GM12875 (cell line): ENCODE results near the gene ADAMTSL1.

Experiments
- H3K4me3 ChIP-seq: one replicate; pipeline ENCODE4 v1.5.1; 2011; ENCODE audit warnings: low read depth, low read length, control low read depth
- TF ChIP-seq, protein P1 (sequence below): IDR thresholded peaks from 2 replicates; pipeline ENCODE4 v1.5.1; 2011; ENCODE audit warnings: low read depth, mild to moderate bottlenecking, control low read depth, inconsistent platforms, low read length, moderate library complexity, borderline replicate concordance; ENCODE audit not compliant: insufficient read depth

ADAMTSL1 gene

DNA sequence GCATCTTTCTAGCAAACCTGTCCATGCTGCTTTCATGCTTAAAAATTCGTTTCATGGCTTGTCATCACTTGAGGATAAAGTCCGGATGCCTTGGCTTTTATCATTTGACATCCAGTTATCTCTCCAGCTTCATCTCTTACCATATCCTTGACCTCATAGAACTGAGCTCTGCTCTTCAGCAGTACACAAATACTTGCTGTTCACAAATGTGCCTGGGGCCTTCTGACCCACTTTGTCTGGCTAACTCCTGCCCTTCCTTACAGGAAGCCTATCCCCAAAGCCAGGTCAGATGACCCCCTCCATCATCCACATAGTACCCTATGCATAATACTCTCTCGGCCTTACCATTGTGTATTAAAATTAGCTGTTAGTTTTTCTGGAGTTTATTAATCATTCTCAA, 310.0 kb downstream of the ADAMTSL1 start:
- H3K4me3 ChIP-seq = no peak overlapping the region

DNA sequence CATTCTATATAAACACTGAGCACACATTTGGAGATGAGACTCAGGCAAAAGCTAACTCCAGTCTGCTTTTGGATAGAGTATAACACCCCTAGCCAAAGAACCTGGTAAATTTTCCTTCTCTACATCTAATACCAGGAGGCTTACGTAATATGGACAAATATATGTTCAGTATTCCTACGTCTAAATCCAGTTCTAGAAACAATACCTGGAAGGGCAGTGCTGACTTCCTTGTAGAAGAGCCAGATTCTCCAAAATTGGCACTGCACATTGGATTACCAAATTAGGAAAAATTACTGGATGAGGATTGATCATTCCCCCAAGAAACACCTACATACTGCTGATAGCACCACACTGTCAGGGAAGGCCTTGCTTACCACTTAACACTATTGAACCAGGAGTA, 311.7 kb downstream of the ADAMTSL1 start:
- H3K4me3 ChIP-seq = no peak overlapping the region
- TF ChIP-seq, protein P1, sequence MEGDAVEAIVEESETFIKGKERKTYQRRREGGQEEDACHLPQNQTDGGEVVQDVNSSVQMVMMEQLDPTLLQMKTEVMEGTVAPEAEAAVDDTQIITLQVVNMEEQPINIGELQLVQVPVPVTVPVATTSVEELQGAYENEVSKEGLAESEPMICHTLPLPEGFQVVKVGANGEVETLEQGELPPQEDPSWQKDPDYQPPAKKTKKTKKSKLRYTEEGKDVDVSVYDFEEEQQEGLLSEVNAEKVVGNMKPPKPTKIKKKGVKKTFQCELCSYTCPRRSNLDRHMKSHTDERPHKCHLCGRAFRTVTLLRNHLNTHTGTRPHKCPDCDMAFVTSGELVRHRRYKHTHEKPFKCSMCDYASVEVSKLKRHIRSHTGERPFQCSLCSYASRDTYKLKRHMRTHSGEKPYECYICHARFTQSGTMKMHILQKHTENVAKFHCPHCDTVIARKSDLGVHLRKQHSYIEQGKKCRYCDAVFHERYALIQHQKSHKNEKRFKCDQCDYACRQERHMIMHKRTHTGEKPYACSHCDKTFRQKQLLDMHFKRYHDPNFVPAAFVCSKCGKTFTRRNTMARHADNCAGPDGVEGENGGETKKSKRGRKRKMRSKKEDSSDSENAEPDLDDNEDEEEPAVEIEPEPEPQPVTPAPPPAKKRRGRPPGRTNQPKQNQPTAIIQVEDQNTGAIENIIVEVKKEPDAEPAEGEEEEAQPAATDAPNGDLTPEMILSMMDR = no peak

More for the DNA sequence above, 310.0 kb downstream of the ADAMTSL1 start:
- TF ChIP-seq, protein P1 = no peak

DNA sequence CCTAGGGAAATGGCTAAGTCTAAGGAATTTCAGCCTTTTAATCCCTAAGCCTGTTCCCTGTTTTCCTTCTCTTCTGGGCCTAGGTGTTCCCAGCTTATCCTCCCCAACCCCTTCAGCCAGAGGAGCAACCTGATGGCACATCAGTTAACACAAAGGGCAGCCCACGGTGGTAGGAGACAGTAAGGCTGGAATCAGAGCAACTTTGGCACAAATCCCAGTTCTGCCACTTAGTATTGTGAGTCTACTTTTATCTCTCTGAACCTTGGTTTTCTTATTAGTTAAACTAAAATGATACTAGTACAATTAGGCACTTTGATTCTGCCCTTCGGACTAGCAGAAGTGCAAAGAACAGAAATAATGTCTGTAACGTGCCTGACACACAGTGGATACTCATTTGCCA, 312.2 kb downstream of the ADAMTSL1 start:
- H3K4me3 ChIP-seq = no peak overlapping the region
- TF ChIP-seq, protein P1 = no peak

DNA sequence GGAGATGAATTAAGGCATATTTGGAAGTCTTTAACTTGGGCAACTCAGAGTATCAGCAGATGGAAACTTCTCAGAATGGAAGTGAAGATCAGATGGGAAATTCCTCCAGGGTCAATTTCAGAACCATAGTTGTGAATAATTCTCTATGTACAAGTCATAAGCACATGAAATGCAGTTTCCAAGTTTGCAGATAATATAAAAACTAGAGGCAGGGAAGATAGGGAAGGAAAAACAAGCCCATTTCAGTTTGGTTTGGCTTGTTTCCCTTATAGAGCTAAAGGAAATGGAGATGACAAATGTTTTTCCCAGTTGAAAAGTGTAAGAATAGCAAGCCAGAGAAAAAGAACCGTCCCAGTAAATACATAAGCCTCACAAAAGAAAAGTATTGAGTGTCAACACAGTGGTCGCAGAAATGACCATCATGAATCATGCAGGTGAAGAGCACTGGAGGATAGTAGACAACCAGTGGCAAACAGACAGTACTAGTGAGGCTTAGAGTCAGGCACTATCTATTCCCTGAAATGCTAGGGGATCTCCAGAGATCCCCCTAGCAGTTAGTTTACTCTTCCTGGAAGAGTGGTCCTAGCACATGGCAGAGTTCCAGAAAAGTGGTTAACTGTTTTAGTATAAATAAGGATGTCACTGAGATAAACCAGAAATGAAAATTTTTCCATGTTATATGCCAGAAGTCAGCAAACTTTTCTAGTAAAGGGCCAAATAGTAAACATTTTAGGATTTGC, 313.1 kb downstream of the ADAMTSL1 start:
- no peak overlapping the region for H3K4me3 ChIP-seq
- TF ChIP-seq, protein P1 = no peak

DNA sequence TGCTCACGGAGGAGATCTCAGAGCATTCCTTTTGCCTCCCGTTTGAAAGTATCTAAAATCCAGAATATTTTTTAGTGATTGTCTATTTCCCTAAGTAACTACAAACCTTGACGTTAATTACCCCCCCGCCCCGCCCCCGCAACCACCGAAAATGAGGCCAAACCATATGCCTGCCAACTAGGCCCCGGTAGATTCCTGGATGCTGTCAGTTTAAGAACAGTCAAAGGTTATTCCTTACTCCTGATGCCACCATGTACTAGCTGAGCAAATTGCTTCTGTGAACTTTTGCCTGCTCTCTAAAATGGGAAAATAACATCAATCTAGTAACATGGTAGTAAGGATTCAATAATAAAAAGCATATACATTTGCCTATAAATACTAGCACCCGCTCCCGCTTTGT, 314.3 kb downstream of the ADAMTSL1 start:
- TF ChIP-seq, protein P1 = no peak
- H3K4me3 ChIP-seq = no peak overlapping the region

DNA sequence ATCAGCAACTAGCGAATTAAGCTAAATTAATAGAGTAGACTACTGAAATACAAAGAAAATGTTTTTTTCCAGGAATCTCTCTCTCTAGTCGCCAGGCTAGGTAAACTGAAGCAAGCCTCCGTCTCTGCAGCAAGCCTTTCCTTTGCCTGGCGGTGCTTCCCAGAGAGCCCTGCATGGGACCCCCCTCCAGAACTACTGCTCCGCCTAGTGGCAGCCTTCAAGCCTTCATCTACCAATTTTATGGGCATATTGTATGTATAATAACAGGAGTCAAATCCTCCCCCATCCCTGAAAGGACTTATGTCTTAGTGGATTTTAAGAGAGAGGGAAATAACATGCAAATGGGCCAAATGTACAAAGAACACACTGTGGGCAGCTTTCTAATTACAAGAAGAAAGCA, 317.1 kb downstream of the ADAMTSL1 start:
- TF ChIP-seq, protein P1 = peak; percentile 59

DNA sequence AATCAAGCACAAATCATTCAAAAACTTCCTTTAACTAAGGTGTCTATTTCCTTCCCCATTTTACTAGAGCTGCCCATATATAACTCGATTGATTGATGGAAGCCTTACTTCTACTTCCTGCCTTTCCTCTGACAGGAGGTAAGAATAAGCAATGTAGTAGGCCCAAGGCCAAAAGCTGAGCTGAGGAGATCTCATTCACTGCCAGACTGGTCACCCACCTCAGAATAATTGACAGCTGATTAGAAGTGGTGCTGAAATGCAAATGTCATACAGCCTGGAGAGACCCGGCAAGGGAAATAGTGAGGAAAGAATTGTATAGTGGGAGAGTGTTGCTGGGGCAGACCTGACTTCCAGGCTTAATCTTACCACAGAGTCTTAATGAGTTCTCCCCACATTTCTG, 319.2 kb downstream of the ADAMTSL1 start:
- TF ChIP-seq, protein P1 = no peak
- no peak overlapping the region for H3K4me3 ChIP-seq

More for the DNA sequence above, 317.1 kb downstream of the ADAMTSL1 start:
- H3K4me3 ChIP-seq = no peak overlapping the region
